IMR-90 (cell line): ENCODE data around the gene NCAM1. TPM values are rescaled to one million over a fixed set of nuclear protein-coding genes. Genes with fewer than 3 reads are reported as not detected.

Experiments used
- ATAC-seq: fragments of 200-7000 bp; cut with Tn5 transposase; 2 replicates; pipeline ENCODE4 v1.9.1; 2020; ENCODE audit warnings: low read depth, mild to moderate bottlenecking, moderate library complexity
- BruUV-seq: library from RNA; stranded (reverse); fragments of 400-500 nt; replicated peaks from 2 replicates; lab custom pipeline; 2021; lab: Mats Ljungman, UMichigan
- CTCF ChIA-PET: fragments of 300-600 bp; formaldehyde crosslinking; extraction: SDS; loops from one replicate; lab custom pipeline; 2021; ENCODE audit warnings: antibody characterized with exemption; lab: Yijun Ruan, JAX
- POLR2A ChIA-PET: fragments of 300-600 bp; sonication (Branson Sonifier 250); formaldehyde crosslinking; loops from one replicate; lab custom pipeline; 2022; ENCODE audit warnings: antibody characterized with exemption; ENCODE audit not compliant: unreplicated experiment; lab: Charles Lee
- DNase-seq: peaks from one replicate; pipeline ENCODE4 v3.0.0; 2013
- H2AFZ ChIP-seq: replicated peaks from 2 replicates; pipeline ENCODE3; 2013; ENCODE audit warnings: low read length, mild to moderate bottlenecking; ENCODE audit not compliant: poor library complexity
- H2AK5ac ChIP-seq: 2 replicates; pipeline ENCODE4 v1.6.1; 2013; ENCODE audit warnings: low read depth, low read length, inconsistent platforms
- H2AK9ac ChIP-seq: replicated peaks from 2 replicates; pipeline ENCODE3; 2013; ENCODE audit warnings: mild to moderate bottlenecking, low read depth, low read length, moderate library complexity; ENCODE audit not compliant: poor library complexity
- H2BK120ac ChIP-seq: 2 replicates; pipeline ENCODE4 v1.6.1; 2013; ENCODE audit warnings: low read depth, low read length, inconsistent platforms
- H2BK15ac ChIP-seq: 3 replicates; pipeline ENCODE4 v1.6.1; 2013; ENCODE audit warnings: low read depth, low read length, inconsistent platforms
- H2BK20ac ChIP-seq: 2 replicates; pipeline ENCODE4 v1.6.1; 2013; ENCODE audit warnings: low read depth, mild to moderate bottlenecking, inconsistent platforms, low read length, moderate library complexity
- H2BK5ac ChIP-seq: 2 replicates; pipeline ENCODE4 v1.6.1; 2013; ENCODE audit warnings: mild to moderate bottlenecking, low read depth, low read length, inconsistent platforms; ENCODE audit not compliant: poor library complexity, severe bottlenecking
- H3K14ac ChIP-seq: replicated peaks from 2 replicates; pipeline ENCODE4 v1.6.1; 2013; ENCODE audit warnings: low read depth, low read length, inconsistent platforms
- H3K18ac ChIP-seq: 2 replicates; pipeline ENCODE4 v1.6.1; 2013; ENCODE audit warnings: low read depth, low read length, control low read depth
- H3K23ac ChIP-seq: 2 replicates; pipeline ENCODE4 v1.6.1; 2013; ENCODE audit warnings: low read depth, low read length, inconsistent platforms
- H3K27ac ChIP-seq: 2 replicates; pipeline ENCODE4 v1.5.1; 2013; ENCODE audit warnings: mild to moderate bottlenecking, control low read depth, low read length; ENCODE audit not compliant: insufficient read depth
- H3K27me3 ChIP-seq: 2 replicates; pipeline ENCODE4 v1.6.1; 2013; ENCODE audit warnings: low read length; ENCODE audit not compliant: control insufficient read depth, insufficient read depth
- H3K36me3 ChIP-seq: 2 replicates; pipeline ENCODE4 v1.6.1; 2013; ENCODE audit warnings: low read length, mixed read lengths; ENCODE audit not compliant: control insufficient read depth, insufficient read depth
- H3K4ac ChIP-seq: 2 replicates; pipeline ENCODE4 v1.6.1; 2013; ENCODE audit warnings: low read depth, low read length, inconsistent platforms
- H3K4me1 ChIP-seq: 2 replicates; pipeline ENCODE4 v1.6.1; 2013; ENCODE audit warnings: low read length, mixed read lengths; ENCODE audit not compliant: control insufficient read depth, insufficient read depth
- H3K4me2 ChIP-seq: 2 replicates; pipeline ENCODE4 v1.6.1; 2013; ENCODE audit warnings: low read depth, mild to moderate bottlenecking, control low read depth, low read length, moderate library complexity
- H3K4me3 ChIP-seq: 2 replicates; pipeline ENCODE4 v1.5.1; 2013; ENCODE audit warnings: low read depth, mild to moderate bottlenecking, control low read depth, low read length, moderate library complexity; ENCODE audit not compliant: insufficient read depth
- H3K56ac ChIP-seq: 2 replicates; pipeline ENCODE4 v1.6.1; 2013; ENCODE audit warnings: low read length, inconsistent platforms; ENCODE audit not compliant: insufficient read depth; ENCODE audit errors: extremely low read depth
- H3K79me1 ChIP-seq, 2 experiments: 2 replicates each; pipeline ENCODE4 v1.6.1; 2013; ENCODE audit warnings: low read length in 2 of 2, inconsistent platforms in 1 of 2, low read depth in 1 of 2
- H3K9ac ChIP-seq: 2 replicates; pipeline ENCODE4 v1.6.1; 2013; ENCODE audit warnings: low read depth, low read length, control low read depth
- H3K9me1 ChIP-seq: 2 replicates; pipeline ENCODE4 v1.6.1; 2013; ENCODE audit warnings: low read length, inconsistent platforms; ENCODE audit not compliant: insufficient read depth
- H3K9me3 ChIP-seq: 2 replicates; pipeline ENCODE4 v1.6.1; 2013; ENCODE audit warnings: low read length; ENCODE audit not compliant: control insufficient read depth, insufficient read depth
- H4K20me1 ChIP-seq: 2 replicates; pipeline ENCODE4 v1.6.1; 2013; ENCODE audit warnings: low read length, inconsistent platforms; ENCODE audit not compliant: insufficient read depth
- H4K5ac ChIP-seq: 2 replicates; pipeline ENCODE4 v1.6.1; 2013; ENCODE audit warnings: mild to moderate bottlenecking, low read depth, low read length, control low read depth
- H4K8ac ChIP-seq, 2 experiments: 2 replicates each; pipeline ENCODE4 v1.6.1; 2013; ENCODE audit warnings: low read depth in 2 of 2, low read length in 2 of 2, control low read depth in 1 of 2, inconsistent platforms in 1 of 2
- H4K91ac ChIP-seq: 2 replicates; pipeline ENCODE4 v1.6.1; 2013; ENCODE audit warnings: low read depth, low read length, inconsistent platforms; ENCODE audit not compliant: insufficient read depth
- CHD1 ChIP-seq: IDR thresholded peaks from 2 replicates; pipeline ENCODE4 v1.6.1; 2012; ENCODE audit warnings: low read depth, low read length, improper control_type of control experiment
- CTCF ChIP-seq: conservative IDR thresholded peaks from 2 replicates; pipeline ENCODE4 v1.5.1; 2012; ENCODE audit warnings: mild to moderate bottlenecking, low read depth, low read length, improper control_type of control experiment
- FOS ChIP-seq: fragments of 150-350 bp; IDR thresholded peaks from 2 replicates; pipeline ENCODE4 v1.6.1; 2016; ENCODE audit warnings: low read depth, low read length
- MAFK ChIP-seq: IDR thresholded peaks from 2 replicates; pipeline ENCODE4 v1.6.1; 2012; ENCODE audit warnings: low read depth, low read length, improper control_type of control experiment
- MXI1 ChIP-seq: IDR thresholded peaks from 2 replicates; pipeline ENCODE4 v1.6.1; 2012; ENCODE audit warnings: low read depth, mild to moderate bottlenecking, low read length, moderate library complexity, borderline replicate concordance
- NFE2L2 ChIP-seq: fragments of 150-350 bp; IDR thresholded peaks from 2 replicates; pipeline ENCODE4 v1.6.1; 2016; ENCODE audit warnings: low read depth, mild to moderate bottlenecking, low read length
- POLR2A ChIP-seq: IDR thresholded peaks from 2 replicates; pipeline ENCODE4 v1.6.1; 2012; ENCODE audit warnings: mild to moderate bottlenecking, low read depth, low read length
- RAD21 ChIP-seq: IDR thresholded peaks from 2 replicates; pipeline ENCODE4 v1.6.1; 2012; ENCODE audit warnings: low read length, improper control_type of control experiment
- RCOR1 ChIP-seq: IDR thresholded peaks from 2 replicates; pipeline ENCODE4 v1.6.1; 2012; ENCODE audit warnings: mild to moderate bottlenecking, low read length, improper control_type of control experiment; ENCODE audit not compliant: insufficient replicate concordance
- SMC3 ChIP-seq: fragments of 150-350 bp; IDR thresholded peaks from 2 replicates; pipeline ENCODE4 v1.6.1; 2016; ENCODE audit warnings: low read depth, mild to moderate bottlenecking, antibody characterized with exemption, low read length, moderate library complexity
- WGBS, 2 experiments: methylation state at CpG; one replicate each; pipeline versions ENCODE4 v1.1.5 to v1.1.7; 2013; ENCODE audit warnings: missing lambda C conversion rate in 2 of 2; ENCODE audit not compliant: insufficient read length in 1 of 2; ENCODE audit errors: extremely low coverage in 2 of 2; 5-methylcytosine and 5-hydroxymethylcytosine counted together
- dilution Hi-C: fragments of 300-500 bp; cut with HindIII; formaldehyde crosslinking; loops from one replicate; pipeline ENCODE4 v1.14.3; 2018; ENCODE audit warnings: low sequenced_read_pairs; ENCODE audit not compliant: unreplicated experiment
- in situ Hi-C: fragments of 300-500 bp; cut with MboI; formaldehyde crosslinking; loops from 3 replicates; pipeline ENCODE4 v1.14.3; 2019; ENCODE audit warnings: low sequenced_read_pairs, inconsistent platforms, mixed read lengths
- intact Hi-C: fragments of 100-400 bp; cut with micrococcal nuclease; formaldehyde crosslinking; loops from 2 replicates; pipeline ENCODE4 v1.10.0; 2022
- polyA plus RNA-seq, 3 experiments: library from polyadenylated mRNA; depleted of rRNA; stranded (reverse); fragments of >200 nt; gene quantifications; 2 replicates each; pipeline ENCODE4 v1.2.3, GENCODE V29; 2012; ENCODE audit warnings: low replicate concordance in 1 of 3
- total RNA-seq: library from RNA; depleted of rRNA; stranded (reverse); fragments of >200 nt; gene quantifications from 2 replicates; pipeline ENCODE4 v1.2.3, GENCODE V29; 2012
- TF ChIP-seq, protein P1 (sequence below): fragments of 150-350 bp; IDR thresholded peaks from 2 replicates; pipeline ENCODE4 v1.6.1; 2016; ENCODE audit warnings: low read depth, mild to moderate bottlenecking, low read length, moderate library complexity, borderline replicate concordance

The NCAM1 gene
- total and polyA plus RNA-seq, 2 of the 4 experiments (the other 2 are of a cell fraction) = 0.09 to 0.18 TPM

- TF ChIP-seq, protein P1, sequence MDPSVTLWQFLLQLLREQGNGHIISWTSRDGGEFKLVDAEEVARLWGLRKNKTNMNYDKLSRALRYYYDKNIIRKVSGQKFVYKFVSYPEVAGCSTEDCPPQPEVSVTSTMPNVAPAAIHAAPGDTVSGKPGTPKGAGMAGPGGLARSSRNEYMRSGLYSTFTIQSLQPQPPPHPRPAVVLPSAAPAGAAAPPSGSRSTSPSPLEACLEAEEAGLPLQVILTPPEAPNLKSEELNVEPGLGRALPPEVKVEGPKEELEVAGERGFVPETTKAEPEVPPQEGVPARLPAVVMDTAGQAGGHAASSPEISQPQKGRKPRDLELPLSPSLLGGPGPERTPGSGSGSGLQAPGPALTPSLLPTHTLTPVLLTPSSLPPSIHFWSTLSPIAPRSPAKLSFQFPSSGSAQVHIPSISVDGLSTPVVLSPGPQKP = no peak
- no peak for TF ChIP-seq POLR2A
Measured at GRCh38 chr11:113274713-113275582, 313.7 kb downstream of the NCAM1 start (continued).

DNA sequence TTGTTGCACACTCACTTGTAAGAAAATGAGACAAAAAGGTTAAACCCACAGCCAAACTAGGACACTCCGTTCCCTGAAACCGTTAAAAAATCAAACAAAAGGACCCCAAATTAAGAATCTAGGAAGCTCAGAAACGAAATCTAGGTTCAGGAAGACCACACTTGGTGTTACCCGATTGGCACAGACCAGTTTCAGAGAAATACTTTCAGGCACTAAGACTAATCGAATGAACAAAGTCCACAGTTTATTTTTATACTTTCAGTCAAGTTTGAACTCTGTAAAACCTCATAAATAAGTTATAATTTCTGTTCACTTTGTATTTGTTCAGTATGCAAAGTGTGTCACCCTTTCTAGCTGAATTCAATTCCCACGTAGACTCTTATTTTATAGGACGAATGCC lies 314.4 kb downstream of the NCAM1 start:
- Histone ChIP-seq H4K8ac (no peak overlapping the region), H3K18ac (no peak overlapping the region), H2BK5ac (no peak overlapping the region), H3K14ac (no peak overlapping the region), H3K23ac (no peak overlapping the region), H4K91ac (no peak overlapping the region), H3K9me3 (no peaks in the 10 kb centered on the region), H3K9ac (no peak overlapping the region), H3K9me1 (no peaks in the 10 kb centered on the region; the same call in 1 of the 2 replicates), H3K4me2 (no peak overlapping the region), H4K5ac (no peak overlapping the region), H3K4me3 (no peak overlapping the region), H4K20me1 (no peaks in the 10 kb centered on the region), H3K4ac (no peak overlapping the region), H3K79me1 (no peaks in the 10 kb centered on the region), H2BK20ac (no peak overlapping the region), H2BK120ac (no peak overlapping the region), H2AK5ac (no peak overlapping the region), H3K4me1 (no peaks in the 10 kb centered on the region), H2AFZ (no peak overlapping the region), H3K36me3 (no peaks in the 10 kb centered on the region), H3K27ac (no peak overlapping the region), H3K27me3 (no peaks in the 10 kb centered on the region; the same call in 1 of the 2 replicates), H2BK15ac (no peak overlapping the region), H2AK9ac (no peak overlapping the region), H3K56ac (no peak overlapping the region)
- BruUV-seq = no TSS peak
- intact Hi-C loops (no loop called here), in situ Hi-C loops (loop anchor here (25.0 kb wide), 1 partner anchor 1163 kb away; no protein-coding TSS in a partner anchor), dilution Hi-C loops (no loop called here)
- ATAC-seq (no peak), DNase-seq (no peak)
- ChIA-PET CTCF (interaction anchor here (0.5 kb wide), 1 partner anchor 24 kb away, joined by 3 read pairs; no protein-coding TSS in a partner anchor), POLR2A (no interaction called here)
- 50% methylated on average over 2 of the region's 7 CpGs; no CpG with 5 or more reads in 1 of the 2 experiments for WGBS, 2 experiments
- TF ChIP-seq CHD1 (no peak), NFE2L2 (no peak), FOS (no peak), RCOR1 (no peak), MXI1 (no peak), RAD21 (no peak), SMC3 (no peak), MAFK (no peak), CTCF (no peak)
